Hindlimb muscle (tissue), 1 donor: ENCODE data around the gene THOC6. TPM values are rescaled to one million over a fixed set of nuclear protein-coding genes. Genes with fewer than 3 reads are reported as not detected.
"Not testable (repeated sequence)": the region's sequence is repeated elsewhere in the genome, so short reads cannot be mapped to it uniquely, and the experiment has no call there.

Experiments used
- DNase-seq: peaks from one replicate; pipeline ENCODE4 v3.0.0-alpha.2; 2013
- polyA plus RNA-seq: library from polyadenylated mRNA; unstranded; fragments of 120-200 nt; gene quantifications from one replicate; pipeline ENCODE4 v1.2.1, GENCODE V29; 2013; ENCODE audit not compliant: insufficient read length

Gene THOC6
- polyA plus RNA-seq, 1 donor: 21.8 TPM

DNA sequence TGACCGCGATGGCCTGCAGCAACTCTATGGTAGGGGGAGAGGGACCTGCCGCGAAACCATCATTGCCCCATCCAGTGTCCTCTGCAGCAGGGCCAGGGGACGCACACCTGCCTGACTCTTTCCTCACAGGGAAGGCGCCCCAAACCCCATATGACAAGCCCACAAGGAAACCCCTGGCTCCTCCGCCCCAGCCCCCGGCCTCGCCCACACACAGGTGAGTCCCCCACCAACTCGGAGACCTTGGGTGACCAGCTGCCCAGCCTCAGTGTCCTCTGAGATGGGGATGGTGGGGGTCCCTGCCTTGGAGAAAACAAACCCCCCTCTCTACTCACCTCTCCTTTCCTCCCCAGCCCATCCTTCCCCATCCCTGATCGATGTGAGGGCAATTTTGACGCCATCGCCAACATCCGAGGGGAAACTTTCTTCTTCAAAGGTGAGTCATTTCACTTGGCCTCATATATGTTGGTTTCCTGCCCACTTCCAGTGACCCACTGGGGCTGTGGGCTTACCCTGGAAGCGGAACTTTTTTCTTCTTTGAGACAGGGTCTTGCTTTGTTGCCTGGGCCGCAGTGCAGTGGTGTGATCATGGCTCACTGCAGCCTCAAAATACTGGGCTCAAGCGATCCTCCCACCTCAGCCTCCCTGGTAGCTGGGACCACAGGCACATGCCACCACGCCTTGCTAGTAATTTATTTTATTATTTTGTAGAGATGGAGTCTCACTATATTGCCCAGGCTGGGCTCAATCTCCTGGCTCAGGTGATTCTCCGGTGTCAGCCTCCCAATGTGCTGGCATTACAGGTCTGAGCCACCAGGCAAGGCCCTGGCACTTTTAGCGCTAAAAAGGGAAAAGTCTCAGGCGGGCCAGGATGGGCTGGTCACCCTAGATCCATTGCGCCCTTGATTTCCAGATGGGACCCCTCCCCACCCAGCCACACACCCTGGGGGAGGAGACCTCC, 33.6 kb downstream of the THOC6 start:
- DNase-seq: no peak

DNA sequence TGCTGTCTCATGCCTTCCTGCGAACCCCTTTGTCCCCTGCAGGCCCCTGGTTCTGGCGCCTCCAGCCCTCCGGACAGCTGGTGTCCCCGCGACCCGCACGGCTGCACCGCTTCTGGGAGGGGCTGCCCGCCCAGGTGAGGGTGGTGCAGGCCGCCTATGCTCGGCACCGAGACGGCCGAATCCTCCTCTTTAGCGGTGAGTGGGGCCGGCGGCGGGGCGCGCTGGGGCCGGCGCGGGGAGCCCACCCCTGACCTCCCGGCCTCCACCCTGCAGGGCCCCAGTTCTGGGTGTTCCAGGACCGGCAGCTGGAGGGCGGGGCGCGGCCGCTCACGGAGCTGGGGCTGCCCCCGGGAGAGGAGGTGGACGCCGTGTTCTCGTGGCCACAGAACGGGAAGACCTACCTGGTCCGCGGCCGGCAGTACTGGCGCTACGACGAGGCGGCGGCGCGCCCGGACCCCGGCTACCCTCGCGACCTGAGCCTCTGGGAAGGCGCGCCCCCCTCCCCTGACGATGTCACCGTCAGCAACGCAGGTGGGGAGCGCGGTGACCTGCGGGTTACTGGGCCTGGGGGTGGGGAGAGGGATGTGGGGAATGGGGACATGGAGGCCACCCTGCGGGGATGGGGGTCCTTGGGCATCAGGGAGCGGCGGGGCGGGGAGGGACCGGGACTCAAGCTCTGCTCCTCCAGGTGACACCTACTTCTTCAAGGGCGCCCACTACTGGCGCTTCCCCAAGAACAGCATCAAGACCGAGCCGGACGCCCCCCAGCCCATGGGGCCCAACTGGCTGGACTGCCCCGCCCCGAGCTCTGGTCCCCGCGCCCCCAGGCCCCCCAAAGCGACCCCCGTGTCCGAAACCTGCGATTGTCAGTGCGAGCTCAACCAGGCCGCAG, 34.5 kb downstream of the THOC6 start:
- no peak for DNase-seq

DNA sequence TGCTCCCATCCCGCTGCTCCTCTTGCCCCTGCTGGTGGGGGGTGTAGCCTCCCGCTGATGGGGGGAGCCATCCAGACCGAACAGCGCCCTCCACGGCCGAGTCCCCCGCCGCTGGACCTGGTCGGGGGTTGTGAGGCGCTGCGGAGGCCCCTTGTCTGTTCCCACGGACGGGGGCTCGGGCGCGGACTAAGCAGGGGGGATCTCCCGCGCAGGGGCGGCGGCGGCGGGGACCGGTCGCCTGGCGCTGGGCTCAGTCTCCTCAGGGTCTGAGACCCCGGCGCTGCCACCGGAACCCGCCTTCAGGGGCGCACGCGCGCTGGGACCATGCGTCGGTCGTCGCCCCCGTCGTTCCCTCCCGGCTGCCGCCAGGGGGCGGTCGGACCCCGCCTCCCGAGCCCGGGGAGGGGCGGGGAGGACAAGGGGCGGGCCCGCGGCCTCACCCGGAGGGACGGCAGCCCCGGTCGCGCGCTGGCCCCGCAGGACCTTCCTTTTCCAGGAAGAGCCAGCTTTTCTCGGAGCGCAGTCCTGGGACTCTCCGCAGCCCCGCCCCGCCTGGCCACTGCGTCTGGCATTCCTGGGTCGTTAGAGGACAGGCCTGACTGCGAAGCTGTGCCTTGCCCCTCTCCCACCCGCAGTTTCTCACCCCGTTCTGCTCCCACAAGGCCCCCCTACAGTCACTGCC, 35.3 kb downstream of the THOC6 start:
- peak; percentile 91 for DNase-seq

DNA sequence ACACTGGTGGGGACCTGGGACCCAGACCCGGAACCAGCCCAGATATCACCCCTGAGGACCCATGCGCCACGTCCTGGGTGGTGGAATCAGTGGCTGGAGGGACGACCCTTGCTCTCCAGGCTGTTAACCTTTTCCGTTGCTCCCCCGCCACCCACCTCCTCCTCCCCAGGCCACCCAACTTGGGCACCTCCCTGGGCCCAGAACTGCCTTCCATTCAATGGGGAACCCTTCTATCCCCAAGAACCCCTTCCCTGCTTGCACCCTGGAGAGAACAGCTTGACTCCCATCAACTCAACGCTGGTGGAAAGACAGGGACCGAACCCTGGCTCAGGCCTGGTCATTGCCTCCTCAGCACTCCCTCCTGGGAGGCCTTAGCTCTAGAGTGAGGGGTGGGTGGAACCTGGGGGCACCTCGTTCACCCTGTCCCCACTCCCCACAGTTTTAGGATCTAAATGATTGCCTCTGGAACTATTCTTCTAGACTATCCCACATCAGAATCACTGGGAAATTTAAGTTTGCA, 35.9 kb downstream of the THOC6 start:
- DNase-seq: no peak

DNA sequence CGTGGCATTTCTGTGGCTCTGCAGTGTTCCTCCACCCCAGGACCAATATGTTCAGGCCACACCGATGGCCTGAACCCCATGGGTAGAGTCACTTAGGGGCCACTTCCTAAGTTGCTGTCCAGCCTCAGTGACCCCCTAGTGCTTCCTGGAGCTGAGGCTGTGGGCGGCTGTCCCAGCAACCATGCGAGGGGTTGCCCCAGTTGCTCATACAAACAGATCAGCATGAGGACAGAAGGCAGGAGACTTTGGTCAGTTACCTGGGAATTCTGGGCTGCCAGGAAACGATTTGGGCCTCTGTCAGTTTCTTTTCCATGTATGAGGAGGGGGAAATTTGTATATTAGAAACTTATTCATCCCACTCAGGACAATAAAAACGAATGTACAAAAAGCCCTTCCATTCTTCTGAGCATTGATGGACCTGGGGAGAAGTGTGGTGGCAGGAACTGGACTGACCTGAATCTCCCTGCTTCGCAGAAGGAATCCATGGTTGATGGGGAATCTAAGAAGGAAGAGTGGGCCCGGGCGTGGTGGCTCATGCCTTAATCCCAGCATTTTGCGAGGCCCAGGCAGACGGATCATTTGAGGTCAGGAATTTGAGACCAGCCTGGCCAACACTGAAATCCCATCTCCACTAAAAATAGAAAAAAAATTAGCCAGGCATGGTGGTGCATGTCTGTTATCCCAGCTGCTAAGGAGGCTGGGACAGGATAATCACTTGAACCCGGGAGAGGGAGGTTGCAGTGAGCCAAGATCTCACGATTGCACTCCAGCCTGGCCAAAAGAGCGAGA, 36.7 kb downstream of the THOC6 start:
- no peak for DNase-seq

DNA sequence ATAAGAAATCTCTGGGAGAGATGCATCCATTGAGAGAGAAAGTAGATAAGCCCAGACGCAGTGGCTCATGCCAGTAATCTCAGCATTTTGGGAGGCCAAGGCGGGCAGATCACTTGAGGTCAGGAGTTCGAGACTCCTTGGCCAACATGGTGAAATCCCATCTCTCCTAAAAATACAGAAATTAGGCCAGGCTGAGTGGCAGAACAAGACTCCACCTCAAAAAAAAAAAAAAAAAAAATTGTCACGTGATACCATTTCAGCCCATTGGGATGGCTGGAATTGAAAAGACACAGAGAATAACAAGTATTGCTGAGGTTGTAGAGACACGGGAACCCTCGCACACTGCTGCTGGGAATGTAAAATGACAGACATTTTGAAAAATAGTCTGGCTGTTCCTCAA, 38.7 kb downstream of the THOC6 start:
- DNase-seq: no peak

DNA sequence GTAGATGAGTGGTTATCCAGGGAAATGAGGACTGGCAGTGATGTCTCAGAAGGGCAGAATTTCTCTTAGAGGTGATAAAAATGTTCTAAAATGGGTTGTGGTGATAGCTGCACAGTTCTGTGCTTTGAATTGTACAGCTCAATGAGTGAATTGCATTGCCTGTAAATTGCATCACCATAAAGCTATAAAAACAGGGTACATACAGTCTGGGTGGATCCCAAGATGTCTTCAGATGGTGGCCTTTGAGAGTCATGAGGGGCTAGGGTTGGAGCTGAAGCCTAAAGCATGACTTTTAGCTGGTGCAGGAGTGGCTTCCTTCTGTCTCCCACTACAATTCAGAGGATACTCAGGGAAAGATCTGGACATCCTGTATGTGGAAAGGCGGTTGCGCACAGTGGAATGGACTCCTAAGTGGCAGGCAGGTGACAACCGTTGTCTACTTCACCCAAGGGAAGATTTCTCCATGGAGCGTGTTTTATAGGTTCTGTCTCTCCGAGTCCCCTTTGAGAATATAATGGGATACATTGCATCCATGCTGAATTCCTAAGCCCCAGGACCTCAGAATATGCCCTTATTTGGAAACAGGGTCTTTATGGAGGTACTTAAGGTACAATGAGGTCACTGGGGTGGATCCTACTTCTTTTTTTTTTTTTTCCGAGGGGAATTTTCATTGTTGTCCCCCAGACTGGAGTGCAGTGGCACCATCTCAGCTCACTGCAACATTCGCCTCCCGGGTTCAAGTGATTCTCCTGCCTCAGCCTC, 40.0 kb downstream of the THOC6 start:
- DNase-seq: no peak

DNA sequence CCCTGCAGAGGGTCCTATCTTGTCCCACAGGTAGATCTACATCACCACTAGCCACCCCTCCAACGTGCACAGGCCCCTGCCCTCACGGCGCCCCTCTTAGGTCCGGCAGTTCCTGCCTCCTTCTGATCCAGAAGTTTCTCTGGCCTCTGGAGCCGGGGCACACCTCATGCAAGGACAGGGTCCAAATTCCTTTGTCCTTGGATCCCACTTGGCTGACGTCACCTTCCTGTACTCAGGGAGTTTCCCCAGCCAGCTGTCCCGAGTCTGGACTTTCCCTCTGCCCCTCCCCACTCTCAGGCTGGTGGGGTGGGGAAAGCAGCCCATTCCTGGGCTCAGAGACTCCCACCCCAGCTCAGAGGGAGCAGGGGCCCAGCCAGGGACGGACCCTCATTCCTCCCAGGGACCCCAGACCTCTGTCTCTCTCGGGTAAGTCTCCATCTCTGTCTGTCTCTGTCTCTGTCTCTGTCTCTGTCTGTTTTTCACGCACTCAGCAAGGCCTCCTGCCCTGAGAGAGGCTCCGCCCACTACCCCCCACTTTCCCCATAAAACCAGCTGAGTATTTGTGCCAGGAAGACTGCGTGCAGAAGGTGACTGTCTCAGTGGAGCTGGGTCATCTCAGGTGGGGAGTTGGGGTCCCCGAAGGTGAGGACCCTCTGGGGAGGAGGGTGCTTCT, 41.4 kb downstream of the THOC6 start, which contains the start of gene IL32:
TSS of gene IL32 (plus strand) at position 572 of the 673 bp plus-strand sequence. CDS start 172 bp downstream, outside the sequence.
- peak; percentile 86 for DNase-seq

DNA sequence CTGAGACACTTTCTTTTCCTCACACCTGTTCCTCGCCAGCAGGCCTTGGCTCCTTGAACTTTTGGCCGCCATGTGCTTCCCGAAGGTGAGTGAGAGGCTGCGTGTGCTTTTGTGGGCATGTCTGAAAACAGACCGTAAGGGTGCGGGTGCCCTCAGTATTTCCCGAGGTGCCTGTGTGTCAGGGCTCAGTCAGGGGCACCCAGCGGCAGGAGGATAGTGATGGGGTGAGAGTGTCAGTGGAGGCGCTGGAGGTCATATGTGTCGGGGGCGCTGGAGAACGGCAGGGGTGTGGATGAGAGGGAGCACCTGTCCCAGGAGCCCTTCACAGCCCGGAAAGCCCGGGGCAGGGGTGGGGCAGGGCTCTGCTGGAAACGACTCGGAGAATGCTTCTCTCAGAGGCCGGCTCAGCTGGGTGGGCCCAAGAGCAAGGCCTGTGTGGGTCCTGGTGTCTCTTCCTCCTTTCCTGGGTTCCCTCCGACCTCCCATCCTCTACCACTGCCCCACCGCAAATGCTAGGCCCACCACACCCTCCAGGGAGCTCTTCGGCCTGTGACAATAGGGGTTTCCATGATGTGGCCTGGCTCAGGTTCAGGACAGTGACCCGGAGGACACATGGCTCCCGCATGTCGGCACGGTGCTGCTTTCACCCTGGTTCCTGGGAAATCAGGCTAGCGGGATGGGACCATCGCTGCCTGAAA, 42.1 kb downstream of the THOC6 start:
- DNase-seq: no peak

DNA sequence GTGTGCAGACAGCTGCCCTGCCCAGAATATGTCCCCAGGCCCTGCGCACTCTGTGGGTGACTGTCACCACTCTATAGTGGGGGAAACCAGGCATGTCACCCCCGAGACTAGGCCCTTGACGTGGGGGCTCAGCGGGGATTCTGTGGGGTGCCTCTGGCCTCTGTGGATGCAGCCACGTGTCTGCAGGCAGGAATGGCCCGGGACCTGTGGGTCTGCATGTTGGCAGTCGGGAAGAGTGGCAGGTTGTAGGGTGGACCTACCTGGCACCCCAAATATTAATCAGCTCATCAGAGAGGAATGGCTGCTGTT, 42.6 kb downstream of the THOC6 start:
- DNase-seq: no peak

DNA sequence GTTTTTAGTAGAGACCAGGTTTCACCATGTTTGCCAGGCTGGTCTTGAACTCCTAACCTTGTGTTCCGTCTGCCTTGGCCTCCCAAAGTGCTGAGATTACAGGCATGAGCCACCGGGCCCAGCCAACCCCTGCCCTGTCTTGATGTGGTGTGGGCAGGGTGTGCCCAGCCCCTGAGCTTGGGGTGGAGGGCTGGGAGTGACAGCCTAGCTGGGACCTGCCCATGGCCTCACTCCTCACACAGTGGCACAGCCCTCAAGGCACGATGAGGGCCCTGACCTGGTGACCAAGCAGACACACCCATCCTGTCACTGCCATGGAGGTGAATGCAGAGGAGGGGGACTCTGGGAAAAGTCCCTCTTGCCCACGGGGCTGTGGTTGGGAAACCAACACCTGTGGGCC, 44.7 kb downstream of the THOC6 start:
- DNase-seq: no peak

DNA sequence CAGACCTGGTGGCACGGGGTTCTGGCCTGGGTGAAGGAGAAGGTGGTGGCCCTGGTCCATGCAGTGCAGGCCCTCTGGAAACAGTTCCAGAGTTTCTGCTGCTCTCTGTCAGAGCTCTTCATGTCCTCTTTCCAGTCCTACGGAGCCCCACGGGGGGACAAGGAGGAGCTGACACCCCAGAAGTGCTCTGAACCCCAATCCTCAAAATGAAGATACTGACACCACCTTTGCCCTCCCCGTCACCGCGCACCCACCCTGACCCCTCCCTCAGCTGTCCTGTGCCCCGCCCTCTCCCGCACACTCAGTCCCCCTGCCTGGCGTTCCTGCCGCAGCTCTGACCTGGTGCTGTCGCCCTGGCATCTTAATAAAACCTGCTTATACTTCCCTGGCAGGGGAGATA, 45.3 kb downstream of the THOC6 start:
- DNase-seq: not testable (repeated sequence)

DNA sequence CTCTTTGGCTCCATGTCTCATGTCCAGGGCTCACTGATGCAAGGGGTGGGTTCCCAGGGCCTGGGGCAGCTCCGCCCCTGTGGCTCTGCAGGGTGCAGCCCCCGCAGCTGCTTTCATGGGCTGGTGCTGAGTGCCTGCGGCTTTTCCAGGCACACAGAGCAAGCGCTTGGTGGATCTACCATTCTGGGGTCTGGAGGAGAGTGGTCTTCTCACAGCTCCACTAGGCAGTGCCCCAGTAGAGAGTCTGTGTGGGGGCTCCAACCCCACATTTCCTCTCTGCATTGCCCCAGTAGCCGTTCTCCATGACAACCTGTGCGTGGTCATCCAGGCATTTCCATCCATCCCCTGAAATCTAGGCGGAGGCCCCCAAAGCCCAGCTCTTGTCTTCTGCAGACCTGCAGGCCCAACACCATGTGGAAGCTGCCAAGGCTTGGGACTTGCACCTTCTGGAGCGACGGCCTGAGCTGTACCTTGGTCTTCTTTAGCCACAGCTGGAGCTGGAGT, 46.8 kb downstream of the THOC6 start:
- DNase-seq: no peak

DNA sequence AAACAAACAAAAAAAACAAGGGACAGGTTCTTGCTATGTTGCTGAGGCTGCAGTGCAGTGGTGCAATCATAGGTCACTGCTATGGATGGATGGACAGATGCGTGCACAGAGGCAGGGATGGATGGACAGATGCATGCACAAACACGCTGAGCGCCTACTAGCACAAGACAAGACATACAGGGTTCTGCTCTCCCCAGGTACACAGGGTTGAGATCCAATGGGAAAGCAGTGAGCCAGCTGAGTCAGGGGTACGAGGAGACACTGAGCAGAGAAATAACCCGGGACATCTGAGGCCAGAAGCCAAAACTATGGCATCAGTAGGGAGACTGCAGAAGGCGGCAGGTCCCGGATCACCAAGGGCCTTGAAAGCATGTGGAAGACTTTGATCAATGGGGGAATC, 47.8 kb downstream of the THOC6 start:
- DNase-seq: no peak

DNA sequence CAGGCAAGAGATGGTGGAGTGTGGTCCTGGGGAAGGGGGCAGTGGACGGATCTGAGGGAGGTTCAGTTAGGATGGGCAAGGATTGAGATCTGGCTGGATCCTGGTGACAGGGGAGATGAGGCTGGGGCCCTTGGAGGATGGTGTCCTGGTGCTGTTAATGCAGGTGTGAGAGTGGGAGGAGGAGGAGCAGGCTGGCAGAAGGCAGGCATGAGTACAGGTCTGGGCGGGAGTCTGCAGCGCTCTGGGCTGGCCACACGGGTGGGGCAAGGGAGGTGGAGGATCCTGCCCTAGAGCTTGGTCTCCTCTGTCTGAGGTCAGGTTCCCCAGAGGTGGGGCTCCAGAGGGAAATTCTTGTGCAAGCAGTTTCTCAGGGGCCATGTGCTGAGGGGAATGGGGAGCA, 48.3 kb downstream of the THOC6 start:
- DNase-seq: not testable (repeated sequence)

DNA sequence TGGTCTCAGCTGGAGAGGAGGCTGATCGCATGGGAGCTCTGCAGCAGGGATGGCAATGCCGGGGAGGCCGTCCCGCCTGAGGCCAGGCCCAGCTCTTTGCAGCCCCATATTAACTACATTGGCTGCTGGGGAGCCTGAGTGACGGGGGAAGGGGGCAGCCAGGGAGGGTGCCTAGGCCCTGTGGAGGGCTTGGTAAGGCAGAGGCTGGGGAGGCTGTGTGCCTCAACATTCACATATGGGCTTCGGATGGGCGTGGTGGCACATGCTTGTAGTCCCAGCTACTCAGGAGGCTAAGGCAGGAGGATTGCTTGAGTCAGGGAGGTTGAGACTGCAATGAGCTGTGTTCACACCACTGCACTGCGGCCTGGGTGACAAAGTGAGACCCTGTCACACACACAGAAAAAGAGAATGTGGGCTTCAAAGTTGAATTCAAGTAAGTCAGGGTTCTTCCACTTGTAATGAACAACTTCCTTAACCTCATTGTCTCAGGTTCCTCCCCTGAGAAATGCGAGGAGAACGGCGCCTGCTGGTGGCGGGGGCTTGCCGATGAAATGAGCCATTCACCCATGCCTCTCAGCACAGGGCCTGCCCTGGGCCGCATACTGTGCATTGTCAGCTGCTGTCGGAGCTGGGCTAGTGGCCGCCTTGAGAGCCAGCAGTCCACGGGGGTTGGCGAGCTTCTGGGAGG, 48.9 kb downstream of the THOC6 start:
- DNase-seq: not testable (repeated sequence)

DNA sequence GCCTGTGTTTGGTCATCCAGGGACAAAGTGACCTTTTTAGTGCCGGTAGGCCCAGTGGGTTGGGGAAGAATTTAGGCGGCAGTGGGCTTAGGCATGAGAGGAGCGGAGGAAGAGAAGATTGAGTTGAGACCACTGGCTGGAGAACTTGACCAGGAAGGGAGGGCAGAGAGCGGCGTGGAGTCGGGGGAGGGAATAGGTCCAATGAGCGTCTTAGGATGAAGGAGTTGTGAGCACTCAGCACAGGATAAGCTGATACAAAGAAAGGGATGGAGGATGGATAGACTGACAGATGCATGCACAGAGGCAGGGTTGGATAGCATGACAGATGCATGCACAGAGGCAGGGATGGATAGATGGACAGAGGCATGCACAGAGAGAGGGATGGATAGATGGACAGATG, 49.6 kb downstream of the THOC6 start:
- no peak for DNase-seq

DNA sequence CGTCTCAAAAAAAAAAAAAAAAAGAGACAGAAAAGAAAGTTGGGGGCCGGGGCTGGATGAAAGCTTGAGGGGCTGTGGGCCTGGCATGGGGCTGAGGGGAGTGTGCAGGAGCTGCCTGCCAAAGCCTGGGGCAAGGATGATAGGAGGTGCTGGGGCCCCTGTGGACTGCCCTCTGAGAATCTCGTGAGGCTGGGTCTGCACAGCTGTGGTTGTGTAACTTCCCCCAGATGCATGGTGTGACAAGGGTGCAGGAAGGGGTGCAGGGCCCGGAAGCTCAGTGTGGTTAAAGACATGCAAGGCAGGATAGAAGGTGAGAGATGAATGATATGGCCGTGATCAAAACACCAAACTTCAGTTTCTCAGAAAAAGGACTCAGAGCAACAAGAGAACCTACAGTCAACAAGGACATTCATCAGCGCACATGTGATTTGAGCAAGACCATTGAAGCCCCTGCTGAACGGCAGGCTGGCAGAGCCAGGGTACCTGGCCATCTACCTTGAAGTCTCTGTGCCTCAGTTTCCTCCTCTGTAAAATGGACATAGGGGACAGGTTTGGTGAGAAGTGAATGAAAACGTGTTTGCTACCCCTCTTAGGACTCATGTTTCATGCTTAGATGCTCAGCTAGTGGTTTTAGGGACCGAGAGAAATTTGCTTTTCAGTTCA, 51.2 kb downstream of the THOC6 start:
- DNase-seq: no peak
